ENCODE data around the gene RTRAF. TPM values are rescaled to one million over a fixed set of nuclear protein-coding genes. Genes with fewer than 3 reads are reported as not detected.

Gene RTRAF
- total RNA-seq, 1 donor, result 64.3 TPM

- no peak for TF ChIP-seq CTCF (IDR thresholded peaks at IDR 0.05; ENCODE audit: insufficient read depth, low read depth, low read length)
- DNase-seq (ENCODE audit: low read depth), result no peak
- H3K4me3 ChIP-seq (ENCODE audit: low read depth, low read length), result no peak overlapping the region
Observed at GRCh38 chr14:52055167-52055566, 65.8 kb downstream of the RTRAF start.

- no peak overlapping the region for H3K4me3 ChIP-seq (ENCODE audit: low read depth, low read length)
- DNase-seq (ENCODE audit: low read depth), result no peak
- no peak for TF ChIP-seq CTCF (IDR thresholded peaks at IDR 0.05; ENCODE audit: insufficient read depth, low read depth, low read length)
Observed at GRCh38 chr14:52058341-52058740, 69.0 kb downstream of the RTRAF start.

- no peak for TF ChIP-seq CTCF (IDR thresholded peaks at IDR 0.05; ENCODE audit: insufficient read depth, low read depth, low read length)
- no peak overlapping the region for H3K4me3 ChIP-seq (ENCODE audit: low read depth, low read length)
- peak; percentile 82 for DNase-seq (ENCODE audit: low read depth)
Observed at GRCh38 chr14:52059649-52060048, 70.3 kb downstream of the RTRAF start.

GRCh38 chr14:52060080-52060479 lies 70.7 kb downstream of the RTRAF start:
- no peak overlapping the region for H3K4me3 ChIP-seq (ENCODE audit: low read depth, low read length)
- no peak for TF ChIP-seq CTCF (IDR thresholded peaks at IDR 0.05; ENCODE audit: insufficient read depth, low read depth, low read length)
- DNase-seq (ENCODE audit: low read depth), result no peak

Other genes with a start within 250 kb of the RTRAF start
- gene GNG2, start 128.9 kb upstream of the RTRAF start, total RNA-seq, result 4.3 and 12.9 TPM in 2 replicates
- 146 and 259 TPM in 2 replicates for gene NID2, start 79.5 kb downstream of the RTRAF start, total RNA-seq

All from fibroblast of villous mesenchyme (primary cell).